HG03095 (cell line): ENCODE measurements around the gene TANC2.
A peak's percentile ranks its signal among the peaks of the same experiment; 100 is the strongest.

Experiments
- ATAC-seq: cut with Tn5 transposase; IDR thresholded peaks from one replicate; pipeline ENCODE4 v1.9.1; 2021; ENCODE audit warnings: moderate library complexity; ENCODE audit not compliant: unreplicated experiment

The TANC2 gene

GRCh38 chr17:62965686-62966425 lies at the start of gene TANC2:
TSS of gene TANC2 (plus strand) at chr17:62966235. CDS start at chr17:63009560, 43,325 bp downstream.
- ATAC-seq, result peak; percentile 57

GRCh38 chr17:62916684-62917571 lies 49.1 kb upstream of the TANC2 start:
- no peak for ATAC-seq

GRCh38 chr17:62919388-62919787 lies 46.6 kb upstream of the TANC2 start:
- no peak for ATAC-seq

GRCh38 chr17:62920300-62920699 lies 45.7 kb upstream of the TANC2 start:
- ATAC-seq, result no peak

- ATAC-seq, result no peak
These were observed 44.2 kb upstream of the TANC2 start for GRCh38 chr17:62921817-62922216.

GRCh38 chr17:62923258-62924150 lies 42.5 kb upstream of the TANC2 start:
- ATAC-seq, result no peak

- ATAC-seq, result no peak
These were observed 40.7 kb upstream of the TANC2 start for GRCh38 chr17:62925267-62925836.

GRCh38 chr17:62927083-62927482 lies 39.0 kb upstream of the TANC2 start:
- no peak for ATAC-seq

GRCh38 chr17:62929320-62929719 lies 36.7 kb upstream of the TANC2 start:
- ATAC-seq, result no peak

- no peak for ATAC-seq
These were observed 34.9 kb upstream of the TANC2 start for GRCh38 chr17:62931101-62931500.

GRCh38 chr17:62933501-62934385 lies 32.3 kb upstream of the TANC2 start:
- ATAC-seq, result no peak

GRCh38 chr17:62935098-62935497 lies 30.9 kb upstream of the TANC2 start:
- ATAC-seq, result no peak

GRCh38 chr17:62935523-62935922 lies 30.5 kb upstream of the TANC2 start:
- ATAC-seq, result no peak

GRCh38 chr17:62937606-62938005 lies 28.4 kb upstream of the TANC2 start:
- no peak for ATAC-seq

- ATAC-seq, result no peak
These were observed 24.6 kb upstream of the TANC2 start for GRCh38 chr17:62941358-62941991.

GRCh38 chr17:62948370-62948769 lies 17.7 kb upstream of the TANC2 start:
- ATAC-seq, result no peak

- no peak for ATAC-seq
These were observed 17.0 kb upstream of the TANC2 start for GRCh38 chr17:62949036-62949435.

- no peak for ATAC-seq
These were observed 16.0 kb upstream of the TANC2 start for GRCh38 chr17:62950067-62950466.

- no peak for ATAC-seq
These were observed 10.1 kb upstream of the TANC2 start for GRCh38 chr17:62955841-62956352.
